Vagina (tissue), 2 donors: ENCODE data around the gene MID1.

ENCODE experiments used
- POLR2A ChIP-seq, 2 donors: fragments of 450-650 bp; IDR thresholded peaks; one replicate each; pipeline ENCODE4 v1.6.1; 2017; ENCODE audit warnings: antibody characterized with exemption in 2 of 2, mild to moderate bottlenecking in 2 of 2, moderate library complexity in 2 of 2
- POLR2AphosphoS5 ChIP-seq, 2 donors: sonication (generic); formaldehyde crosslinking; IDR thresholded peaks; one replicate each; pipeline ENCODE4 v1.9.0; 2017; ENCODE audit warnings: antibody characterized with exemption in 2 of 2, mild to moderate bottlenecking in 2 of 2, low read depth in 1 of 2; ENCODE audit not compliant: insufficient read depth in 1 of 2
- TF ChIP-seq, protein P1 (sequence below), 3 experiments: fragments of 450-650 bp in 2 of 3; fragments of 200-600 bp in 1 of 3; sonication (generic) in 1 of 3; IDR thresholded peaks; one replicate each; pipeline ENCODE4 v1.5.1; 2017 to 2019; ENCODE audit warnings: antibody characterized with exemption in 3 of 3, mild to moderate bottlenecking in 2 of 3, moderate library complexity in 2 of 3

DNA sequence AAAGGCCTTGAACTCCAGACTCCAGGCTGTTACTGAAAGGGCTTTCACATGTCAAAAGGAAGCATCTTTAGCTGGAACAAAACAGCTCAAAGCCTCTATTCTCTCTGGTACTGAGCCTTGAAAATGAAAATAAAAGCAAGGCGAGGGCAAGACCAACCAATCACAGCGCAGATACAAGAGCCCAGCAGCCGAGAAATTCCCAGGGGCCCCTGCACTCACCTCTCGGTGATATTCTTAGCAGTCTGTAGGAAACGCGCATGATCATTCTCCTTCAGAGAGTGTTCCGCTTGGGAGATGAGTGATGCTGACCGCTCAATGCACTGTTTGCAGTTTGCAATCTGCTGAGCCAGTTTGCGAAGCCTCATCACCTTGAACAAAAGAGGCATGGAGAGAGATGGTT lies 138.1 kb downstream of the MID1 start:
- TF ChIP-seq, protein P1, sequence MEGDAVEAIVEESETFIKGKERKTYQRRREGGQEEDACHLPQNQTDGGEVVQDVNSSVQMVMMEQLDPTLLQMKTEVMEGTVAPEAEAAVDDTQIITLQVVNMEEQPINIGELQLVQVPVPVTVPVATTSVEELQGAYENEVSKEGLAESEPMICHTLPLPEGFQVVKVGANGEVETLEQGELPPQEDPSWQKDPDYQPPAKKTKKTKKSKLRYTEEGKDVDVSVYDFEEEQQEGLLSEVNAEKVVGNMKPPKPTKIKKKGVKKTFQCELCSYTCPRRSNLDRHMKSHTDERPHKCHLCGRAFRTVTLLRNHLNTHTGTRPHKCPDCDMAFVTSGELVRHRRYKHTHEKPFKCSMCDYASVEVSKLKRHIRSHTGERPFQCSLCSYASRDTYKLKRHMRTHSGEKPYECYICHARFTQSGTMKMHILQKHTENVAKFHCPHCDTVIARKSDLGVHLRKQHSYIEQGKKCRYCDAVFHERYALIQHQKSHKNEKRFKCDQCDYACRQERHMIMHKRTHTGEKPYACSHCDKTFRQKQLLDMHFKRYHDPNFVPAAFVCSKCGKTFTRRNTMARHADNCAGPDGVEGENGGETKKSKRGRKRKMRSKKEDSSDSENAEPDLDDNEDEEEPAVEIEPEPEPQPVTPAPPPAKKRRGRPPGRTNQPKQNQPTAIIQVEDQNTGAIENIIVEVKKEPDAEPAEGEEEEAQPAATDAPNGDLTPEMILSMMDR (IDR thresholded peaks at IDR 0.05), result no peak
- TF ChIP-seq POLR2A (IDR thresholded peaks at IDR 0.05) (no peak), POLR2AphosphoS5 (IDR thresholded peaks at IDR 0.05; ENCODE audit: insufficient read depth in 1 of 2, low read depth in 1 of 2) (no peak)
